K562 (cell line): ENCODE results near the gene UPF2. TPM values are rescaled to one million over a fixed set of nuclear protein-coding genes. Genes with fewer than 3 reads are reported as not detected.
A peak's percentile ranks its signal among the peaks of the same experiment; 100 is the strongest.

Experiments used
- CREB1 ChIP-seq, 2 experiments: sonication (generic) in 1 of 2; formaldehyde crosslinking in 1 of 2; IDR thresholded peaks; 2 replicates each; pipeline versions ENCODE4 v1.6.1 to v1.8.0; 2012 to 2022; ENCODE audit warnings: inconsistent platforms in 1 of 2, mild to moderate bottlenecking in 1 of 2, missing genetic modification reagents in 1 of 2, moderate library complexity in 1 of 2
- DDX20 ChIP-seq: fragments of 450-650 bp; IDR thresholded peaks from 2 replicates; pipeline ENCODE4 v1.6.1; 2016; ENCODE audit warnings: missing genetic modification characterization, low read depth, mild to moderate bottlenecking, missing compliant biosample characterization, moderate library complexity
- MGA ChIP-seq: fragments of 450-650 bp; IDR thresholded peaks from 2 replicates; pipeline ENCODE4 v1.6.1; 2016; ENCODE audit warnings: mild to moderate bottlenecking, moderate library complexity
- PTBP1 ChIP-seq: fragments of 200-400 bp; formaldehyde crosslinking; IDR thresholded peaks from 2 replicates; pipeline ENCODE4 v1.6.1; 2017; ENCODE audit warnings: low read depth, low read length
- XRCC5 ChIP-seq: fragments of 200-400 bp; formaldehyde crosslinking; IDR thresholded peaks from 2 replicates; pipeline ENCODE4 v1.6.1; 2017; ENCODE audit warnings: low read depth, mild to moderate bottlenecking, low read length
- ZNF408 ChIP-seq: fragments of 250-450 bp; sonication (Bioruptor Pico); IDR thresholded peaks from 2 replicates; pipeline ENCODE4 v1.4.0; 2020; ENCODE audit warnings: low read depth, mild to moderate bottlenecking, moderate library complexity
- ZNF431 ChIP-seq: sonication (generic); formaldehyde crosslinking; IDR thresholded peaks from 2 replicates; pipeline ENCODE4 v1.8.0; 2022; ENCODE audit warnings: mild to moderate bottlenecking, missing genetic modification reagents
- ZNF507 ChIP-seq: conservative IDR thresholded peaks from 2 replicates; pipeline ENCODE4 v1.6.1; 2017; ENCODE audit warnings: missing genetic modification characterization, missing compliant biosample characterization
- polyA plus RNA-seq, 8 experiments: library from polyadenylated mRNA; depleted of rRNA in 4 of 8; stranded (reverse) in 5 of 8; unstranded in 3 of 8; fragments of >200 nt; fragmentation: Nextera tagmentation in 2 of 8; fragmentation: Illumina TruSeq in 1 of 8; extraction: Ambion mirVana in 2 of 8; extraction: Trizol in 1 of 8; gene quantifications; 2 replicates each; pipeline versions ENCODE4 v1.2.1 to v1.2.3, GENCODE V29; 2011 to 2014; ENCODE audit warnings: inconsistent platforms in 1 of 8, missing spikeins in 1 of 8
- total RNA-seq, 7 experiments: library from RNA; depleted of rRNA in 6 of 7; stranded (reverse); fragments of >200 nt in 6 of 7; fragmentation: Illumina TruSeq in 2 of 7; extraction: Trizol in 2 of 7; gene quantifications; 2 replicates each; pipeline versions ENCODE4 v1.2.1 to v1.2.3, GENCODE V29; 2011 to 2021; ENCODE audit warnings: low replicate concordance in 1 of 7
- TF ChIP-seq, protein P1 (sequence below): fragments of 250-450 bp; sonication (Bioruptor Pico); IDR thresholded peaks from 2 replicates; pipeline ENCODE4 v1.4.0; 2020
- TF ChIP-seq, protein P2 (sequence below): fragments of 450-650 bp; IDR thresholded peaks from 2 replicates; pipeline ENCODE4 v1.6.1; 2016

UPF2 gene
- total and polyA plus RNA-seq, 9 of the 15 experiments (the other 6 are each of a cell fraction or from before 2014, with no cell fraction given) = 13.9 to 37.7 (median 23.7) TPM

GRCh38 chr10:11898033-11898371 is 144.6 kb downstream of the UPF2 start (continued):
- TF ChIP-seq MGA (no peak), DDX20 (no peak), XRCC5 (no peak), ZNF431 (peak; percentile 58; the same call in 1 of the 2 replicates), ZNF507 (no peak), CREB1 (IDR thresholded peaks at IDR 0.05) (no peak), CREB1 (CRISPR knock-in tag; IDR thresholded peaks at IDR 0.05) (0 out of 2 replicates have a peak, but pooled peaks have one; percentile 36), ZNF408 (CRISPR knock-in tag) (no peak), PTBP1 (0 out of 2 replicates have a peak, but pooled peaks have one; percentile 7)
- TF ChIP-seq, protein P1, sequence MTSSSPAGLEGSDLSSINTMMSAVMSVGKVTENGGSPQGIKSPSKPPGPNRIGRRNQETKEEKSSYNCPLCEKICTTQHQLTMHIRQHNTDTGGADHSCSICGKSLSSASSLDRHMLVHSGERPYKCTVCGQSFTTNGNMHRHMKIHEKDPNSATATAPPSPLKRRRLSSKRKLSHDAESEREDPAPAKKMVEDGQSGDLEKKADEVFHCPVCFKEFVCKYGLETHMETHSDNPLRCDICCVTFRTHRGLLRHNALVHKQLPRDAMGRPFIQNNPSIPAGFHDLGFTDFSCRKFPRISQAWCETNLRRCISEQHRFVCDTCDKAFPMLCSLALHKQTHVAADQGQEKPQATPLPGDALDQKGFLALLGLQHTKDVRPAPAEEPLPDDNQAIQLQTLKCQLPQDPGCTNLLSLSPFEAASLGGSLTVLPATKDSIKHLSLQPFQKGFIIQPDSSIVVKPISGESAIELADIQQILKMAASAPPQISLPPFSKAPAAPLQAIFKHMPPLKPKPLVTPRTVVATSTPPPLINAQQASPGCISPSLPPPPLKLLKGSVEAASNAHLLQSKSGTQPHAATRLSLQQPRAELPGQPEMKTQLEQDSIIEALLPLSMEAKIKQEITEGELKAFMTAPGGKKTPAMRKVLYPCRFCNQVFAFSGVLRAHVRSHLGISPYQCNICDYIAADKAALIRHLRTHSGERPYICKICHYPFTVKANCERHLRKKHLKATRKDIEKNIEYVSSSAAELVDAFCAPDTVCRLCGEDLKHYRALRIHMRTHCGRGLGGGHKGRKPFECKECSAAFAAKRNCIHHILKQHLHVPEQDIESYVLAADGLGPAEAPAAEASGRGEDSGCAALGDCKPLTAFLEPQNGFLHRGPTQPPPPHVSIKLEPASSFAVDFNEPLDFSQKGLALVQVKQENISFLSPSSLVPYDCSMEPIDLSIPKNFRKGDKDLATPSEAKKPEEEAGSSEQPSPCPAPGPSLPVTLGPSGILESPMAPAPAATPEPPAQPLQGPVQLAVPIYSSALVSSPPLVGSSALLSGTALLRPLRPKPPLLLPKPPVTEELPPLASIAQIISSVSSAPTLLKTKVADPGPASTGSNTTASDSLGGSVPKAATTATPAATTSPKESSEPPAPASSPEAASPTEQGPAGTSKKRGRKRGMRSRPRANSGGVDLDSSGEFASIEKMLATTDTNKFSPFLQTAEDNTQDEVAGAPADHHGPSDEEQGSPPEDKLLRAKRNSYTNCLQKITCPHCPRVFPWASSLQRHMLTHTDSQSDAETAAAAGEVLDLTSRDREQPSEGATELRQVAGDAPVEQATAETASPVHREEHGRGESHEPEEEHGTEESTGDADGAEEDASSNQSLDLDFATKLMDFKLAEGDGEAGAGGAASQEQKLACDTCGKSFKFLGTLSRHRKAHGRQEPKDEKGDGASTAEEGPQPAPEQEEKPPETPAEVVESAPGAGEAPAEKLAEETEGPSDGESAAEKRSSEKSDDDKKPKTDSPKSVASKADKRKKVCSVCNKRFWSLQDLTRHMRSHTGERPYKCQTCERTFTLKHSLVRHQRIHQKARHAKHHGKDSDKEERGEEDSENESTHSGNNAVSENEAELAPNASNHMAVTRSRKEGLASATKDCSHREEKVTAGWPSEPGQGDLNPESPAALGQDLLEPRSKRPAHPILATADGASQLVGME (CRISPR knock-in tag) = 0 out of 2 replicates have a peak, but pooled peaks have one; percentile 68
- TF ChIP-seq, protein P2, sequence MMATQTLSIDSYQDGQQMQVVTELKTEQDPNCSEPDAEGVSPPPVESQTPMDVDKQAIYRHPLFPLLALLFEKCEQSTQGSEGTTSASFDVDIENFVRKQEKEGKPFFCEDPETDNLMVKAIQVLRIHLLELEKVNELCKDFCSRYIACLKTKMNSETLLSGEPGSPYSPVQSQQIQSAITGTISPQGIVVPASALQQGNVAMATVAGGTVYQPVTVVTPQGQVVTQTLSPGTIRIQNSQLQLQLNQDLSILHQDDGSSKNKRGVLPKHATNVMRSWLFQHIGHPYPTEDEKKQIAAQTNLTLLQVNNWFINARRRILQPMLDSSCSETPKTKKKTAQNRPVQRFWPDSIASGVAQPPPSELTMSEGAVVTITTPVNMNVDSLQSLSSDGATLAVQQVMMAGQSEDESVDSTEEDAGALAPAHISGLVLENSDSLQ = peak; percentile 70
